HG03575 (cell line): Measurements from ENCODE around the gene MAD1L1.

Source experiments
- ATAC-seq: cut with Tn5 transposase; IDR thresholded peaks from one replicate; pipeline ENCODE4 v1.9.1; 2021; ENCODE audit not compliant: unreplicated experiment, insufficient number of reproducible peaks, low FRiP score; ENCODE audit errors: extremely low read depth

Gene MAD1L1

DNA sequence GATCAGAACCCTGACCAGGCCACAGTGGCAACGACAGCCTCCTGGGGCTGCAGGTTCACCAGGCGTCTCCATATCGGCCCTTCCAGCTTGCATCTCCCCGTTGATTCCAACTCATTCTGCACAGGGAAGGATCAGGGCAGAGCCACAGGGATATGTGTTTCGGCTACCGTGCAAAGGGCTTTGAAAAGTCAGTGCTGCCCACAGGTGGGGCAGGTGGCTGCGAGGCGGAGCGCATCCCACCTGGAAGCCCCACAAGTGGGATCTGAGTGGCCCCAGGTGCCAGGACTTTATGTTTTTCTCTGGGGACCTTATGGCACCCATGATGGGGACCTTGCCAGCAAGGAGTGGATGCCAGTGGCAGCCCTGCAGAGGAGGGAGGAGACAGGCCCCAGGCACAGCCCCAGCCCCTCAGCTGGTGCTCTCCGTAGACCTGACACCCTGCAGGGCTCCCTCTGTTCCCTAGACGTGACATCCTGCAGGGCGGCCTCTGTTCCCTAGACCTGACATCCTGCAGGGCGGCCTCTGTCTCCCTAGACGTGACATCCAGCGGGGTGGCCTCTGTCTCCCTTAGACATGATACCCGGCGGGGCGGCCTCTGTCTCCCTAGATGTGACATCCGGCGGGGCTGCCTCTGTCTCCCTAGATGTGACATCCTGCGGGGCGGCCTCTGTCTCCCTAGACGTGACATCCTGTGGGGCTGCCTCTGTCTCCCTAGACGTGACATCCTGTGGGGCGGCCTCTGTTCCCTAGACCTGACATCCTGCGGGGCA, 373.3 kb downstream of the MAD1L1 start:
- no peak for ATAC-seq

- ATAC-seq = no peak
These were observed 374.1 kb downstream of the MAD1L1 start for GRCh38 chr7:1858435-1859265.

DNA sequence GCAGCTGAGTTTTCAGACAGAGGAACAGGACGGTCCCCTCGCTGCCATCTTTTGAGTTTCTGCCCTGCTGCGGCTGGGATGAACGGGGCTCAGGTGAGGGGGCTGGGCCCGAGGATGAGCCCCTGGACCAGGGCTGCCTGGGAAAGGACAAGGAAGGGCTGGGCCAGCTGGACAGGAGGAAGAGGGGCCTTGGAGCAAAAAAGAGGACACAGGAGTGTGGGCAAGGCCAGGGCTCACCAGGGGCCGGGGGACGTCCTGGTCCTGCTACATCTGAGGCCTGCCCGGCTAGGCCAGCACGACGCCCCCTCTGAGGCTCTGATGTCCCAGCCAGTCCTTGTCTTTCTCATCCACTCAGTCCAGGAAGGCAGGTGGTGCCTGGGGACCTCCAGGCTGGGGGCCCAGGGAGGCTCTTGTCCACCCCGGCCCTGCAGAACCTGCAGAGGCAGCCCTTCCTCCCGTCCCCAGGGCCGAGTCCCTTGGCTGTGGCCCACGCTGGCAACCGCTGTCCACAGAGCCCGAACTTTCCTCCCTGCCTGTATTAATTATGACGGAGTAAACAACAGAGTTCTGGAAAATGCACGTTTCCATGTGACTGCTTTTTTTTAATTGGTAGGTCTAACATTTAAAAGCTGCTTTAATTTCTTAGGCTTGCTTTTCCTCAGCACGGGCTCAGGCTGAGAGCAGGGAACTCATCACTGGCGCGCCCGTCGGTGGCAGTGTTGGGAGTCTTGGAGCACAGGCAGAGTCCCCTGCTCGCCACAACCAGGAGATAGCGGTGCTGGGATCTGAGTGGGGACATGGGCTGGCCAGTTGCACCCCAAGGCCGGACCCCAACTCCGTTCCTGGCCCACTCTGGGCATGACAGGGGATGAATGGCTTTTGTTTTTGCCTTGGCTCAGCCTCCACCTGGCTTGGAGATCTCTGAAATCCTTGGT, 375.0 kb downstream of the MAD1L1 start:
- ATAC-seq = no peak

DNA sequence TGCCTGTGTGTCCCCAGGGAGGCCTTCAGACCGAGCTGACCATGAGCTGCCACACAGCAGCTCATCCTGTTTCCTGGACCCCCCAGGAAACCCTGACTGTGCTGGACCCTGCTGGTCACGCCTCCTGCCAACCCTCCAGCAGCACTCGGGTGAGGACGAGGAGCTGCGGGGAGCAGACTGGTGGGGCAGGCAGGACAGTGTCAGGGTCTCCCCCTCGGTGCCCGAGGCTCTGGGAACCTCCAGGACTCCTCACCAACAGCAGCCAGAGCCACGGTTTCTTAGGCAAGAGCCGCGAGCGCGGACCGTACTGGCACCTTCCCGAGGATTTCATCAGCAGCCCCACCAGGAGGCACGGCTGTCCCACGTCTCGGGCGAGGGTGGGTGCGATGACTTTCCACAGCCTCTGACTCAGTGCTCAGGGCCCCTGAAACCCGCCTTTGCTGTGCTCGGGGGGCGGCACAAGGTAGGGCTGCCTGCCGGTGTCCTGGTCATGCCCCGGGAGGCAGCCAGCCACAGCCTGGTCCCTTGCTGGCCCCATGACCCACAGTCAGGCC, 375.8 kb downstream of the MAD1L1 start:
- ATAC-seq = no peak

DNA sequence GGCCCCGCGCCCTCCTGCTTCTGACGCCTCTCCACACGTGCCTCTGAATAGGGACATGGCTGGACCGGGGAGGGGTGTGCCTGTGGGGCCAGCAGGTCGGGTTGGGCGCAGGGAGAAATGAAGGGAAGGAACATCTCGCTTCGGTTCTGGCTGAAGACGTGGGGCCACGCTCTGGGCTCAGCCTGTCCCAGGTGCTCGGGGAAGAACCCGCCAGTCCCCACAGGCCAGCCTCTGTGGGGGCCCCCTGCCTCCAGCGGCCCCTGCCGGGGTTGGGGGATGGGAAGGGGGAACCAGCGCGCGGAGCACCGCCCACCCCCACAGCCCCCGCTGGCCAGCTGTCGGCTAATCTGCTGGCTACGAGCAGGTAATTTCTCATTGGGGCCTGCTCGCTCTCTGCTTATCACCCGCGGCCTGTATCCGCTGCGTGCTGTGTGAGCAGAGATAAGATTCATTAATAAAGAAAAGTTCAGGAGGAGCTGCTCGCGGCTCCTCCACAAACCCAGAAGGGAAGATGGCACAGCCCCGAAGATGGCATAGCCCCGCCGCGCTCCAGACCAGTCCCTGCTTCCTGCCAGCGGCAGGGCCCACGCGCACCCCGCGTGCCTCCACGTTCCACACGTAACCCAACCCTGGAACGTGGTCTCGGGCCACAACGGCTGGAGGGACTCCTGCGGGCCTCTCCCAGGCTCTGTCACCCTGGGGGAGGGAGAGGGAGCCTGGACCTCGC, 376.4 kb downstream of the MAD1L1 start:
- no peak for ATAC-seq

- no peak for ATAC-seq
These were observed 377.0 kb downstream of the MAD1L1 start for GRCh38 chr7:1855725-1856160.

GRCh38 chr7:1854866-1855724, 377.6 kb downstream of the MAD1L1 start:
- no peak for ATAC-seq

DNA sequence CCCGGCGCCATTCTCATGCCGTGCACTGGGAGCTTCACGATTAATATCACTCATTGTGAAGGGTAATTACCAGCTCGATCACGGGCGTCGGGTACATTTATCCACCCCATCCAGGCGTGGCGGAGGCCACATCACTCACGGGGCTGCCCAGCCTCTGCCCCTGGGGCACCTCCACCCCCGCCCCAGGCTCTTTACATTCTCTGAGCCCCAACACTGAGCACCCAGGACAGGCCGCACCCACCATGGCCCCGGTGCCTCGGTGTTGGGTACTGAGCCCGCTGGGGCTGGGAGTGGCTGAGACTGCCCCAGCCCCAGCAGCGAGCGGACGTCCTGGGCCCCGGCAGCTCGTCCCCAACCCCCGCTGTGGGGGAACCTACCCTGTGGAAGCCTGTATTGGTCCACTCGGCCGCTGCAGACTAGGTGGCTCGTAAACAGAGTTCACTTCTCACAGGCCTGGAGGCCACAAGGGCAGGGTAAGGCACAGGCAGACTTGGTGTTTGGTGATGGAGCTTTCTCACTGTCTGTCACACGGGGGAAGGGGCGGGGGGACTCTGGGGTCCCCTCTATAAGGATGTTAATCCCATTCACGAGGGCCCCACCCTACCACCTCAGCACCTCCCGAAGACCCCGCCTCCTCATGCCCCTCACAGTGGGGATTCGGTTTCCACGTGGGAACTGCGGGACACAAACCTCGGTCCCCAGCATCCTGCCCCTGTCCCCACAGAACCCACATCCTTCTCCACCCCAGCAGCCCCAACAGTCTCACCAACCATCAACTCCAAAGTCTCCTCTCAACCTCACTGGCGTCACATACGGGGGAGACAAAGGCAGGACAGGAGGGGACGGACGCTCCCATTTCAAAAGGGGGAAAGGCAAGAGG, 378.5 kb downstream of the MAD1L1 start:
- no peak for ATAC-seq

DNA sequence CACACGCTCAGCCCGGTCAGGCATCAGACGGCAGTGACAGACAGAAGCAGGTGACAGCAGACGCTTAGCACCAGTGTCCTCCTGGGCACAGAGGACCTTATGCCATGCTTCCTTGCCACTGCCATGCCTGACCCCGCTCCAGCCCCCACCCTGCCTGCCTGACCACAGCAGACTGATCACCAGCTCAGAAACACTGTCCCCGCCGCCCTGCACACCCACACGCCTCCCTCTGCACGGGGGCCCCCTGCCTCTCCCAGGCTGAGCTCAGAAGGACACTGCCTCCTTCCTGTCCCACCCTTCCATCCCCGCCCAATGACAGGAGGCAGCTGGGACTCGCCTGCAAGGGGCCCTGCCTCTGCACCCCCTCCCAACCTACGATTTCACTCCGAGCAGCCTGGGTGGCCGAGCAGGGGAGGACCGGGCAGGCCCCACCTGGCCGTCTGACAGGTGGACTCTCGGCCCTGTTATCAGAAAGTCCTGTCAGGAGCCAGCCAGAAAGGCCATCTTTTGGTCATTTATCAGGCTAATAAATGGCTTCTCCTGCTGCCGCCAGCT, 379.2 kb downstream of the MAD1L1 start:
- no peak for ATAC-seq

DNA sequence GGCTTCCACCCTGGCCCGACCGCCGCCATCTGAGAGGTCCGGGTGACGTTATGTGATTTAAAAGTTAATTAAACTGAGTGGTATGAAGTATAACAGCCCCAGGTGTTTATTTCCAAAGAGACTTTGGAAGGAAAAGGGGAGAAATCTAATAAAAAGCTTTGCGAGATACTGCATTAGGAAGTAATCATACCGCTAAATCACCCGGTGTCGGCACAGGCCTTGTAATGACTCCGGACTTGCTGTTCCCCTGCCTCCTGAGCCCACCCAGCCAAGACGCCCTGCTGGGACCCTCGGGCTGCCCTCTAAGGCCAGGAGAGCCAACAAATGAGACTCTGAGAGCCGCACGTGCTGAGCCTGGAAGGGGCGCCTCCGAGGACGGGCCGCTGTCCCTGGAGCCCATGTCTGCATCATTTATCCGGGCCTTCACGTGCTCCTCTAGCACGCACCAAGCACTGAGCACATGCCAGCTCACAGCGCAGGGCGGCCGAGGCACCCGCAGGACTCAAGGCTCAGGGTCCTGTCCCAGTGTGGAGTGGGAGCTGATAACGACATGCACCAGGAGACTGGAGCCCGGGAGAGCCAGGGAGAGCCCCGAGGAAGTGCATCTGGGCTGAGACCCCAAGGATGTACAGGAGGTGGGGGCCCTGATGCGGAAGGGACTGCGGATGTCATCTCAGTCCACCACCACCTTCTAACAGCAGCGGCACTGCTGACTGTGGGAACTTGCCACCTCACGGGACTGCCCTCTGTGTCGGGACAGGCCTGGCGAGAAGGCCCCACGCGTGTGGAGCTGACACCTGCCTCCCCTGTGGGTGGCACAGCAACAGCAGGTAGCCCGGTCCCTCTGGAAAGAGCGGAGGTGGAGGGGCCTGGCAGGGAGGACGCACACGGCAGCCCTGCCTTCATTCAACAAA, 380.0 kb downstream of the MAD1L1 start:
- ATAC-seq = no peak

DNA sequence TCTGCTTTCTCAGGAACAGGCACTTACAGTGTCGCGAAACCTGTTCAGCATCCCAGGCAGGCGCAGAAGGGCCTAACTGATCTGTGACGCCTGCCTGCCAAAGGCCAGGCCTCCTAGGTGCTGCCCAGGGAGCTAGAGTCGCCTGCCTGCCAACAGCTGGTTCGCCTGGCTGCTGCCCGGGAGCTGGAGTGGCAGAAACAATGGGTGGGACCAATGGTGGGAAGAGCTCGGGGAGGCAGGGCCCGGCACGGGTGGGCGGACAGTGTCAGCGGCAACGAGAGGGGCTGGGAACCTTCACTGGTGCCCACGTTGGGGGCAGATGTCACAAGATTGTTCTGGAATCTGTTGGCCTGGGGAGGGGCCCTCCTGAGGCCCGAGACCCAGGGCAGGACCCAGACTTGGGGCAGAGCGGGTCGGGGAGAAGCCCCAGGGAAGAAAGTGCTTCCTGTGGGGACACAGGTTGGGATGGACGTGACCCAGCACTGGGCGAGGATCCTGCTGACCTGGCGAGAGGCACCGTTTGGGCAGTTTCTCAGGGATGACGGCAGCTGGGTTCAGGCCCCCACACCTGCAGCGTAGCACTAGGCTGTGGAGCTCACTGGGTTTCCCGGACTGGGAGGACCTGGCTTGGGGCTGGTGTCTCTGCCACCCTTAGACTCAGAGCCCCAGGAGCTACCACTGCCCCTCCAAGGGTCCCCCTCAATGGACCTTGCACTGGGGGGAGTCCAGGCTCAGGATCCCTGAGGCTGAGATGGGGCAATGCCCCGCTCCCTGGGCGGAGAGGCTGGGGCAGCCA, 380.8 kb downstream of the MAD1L1 start:
- ATAC-seq = no peak

DNA sequence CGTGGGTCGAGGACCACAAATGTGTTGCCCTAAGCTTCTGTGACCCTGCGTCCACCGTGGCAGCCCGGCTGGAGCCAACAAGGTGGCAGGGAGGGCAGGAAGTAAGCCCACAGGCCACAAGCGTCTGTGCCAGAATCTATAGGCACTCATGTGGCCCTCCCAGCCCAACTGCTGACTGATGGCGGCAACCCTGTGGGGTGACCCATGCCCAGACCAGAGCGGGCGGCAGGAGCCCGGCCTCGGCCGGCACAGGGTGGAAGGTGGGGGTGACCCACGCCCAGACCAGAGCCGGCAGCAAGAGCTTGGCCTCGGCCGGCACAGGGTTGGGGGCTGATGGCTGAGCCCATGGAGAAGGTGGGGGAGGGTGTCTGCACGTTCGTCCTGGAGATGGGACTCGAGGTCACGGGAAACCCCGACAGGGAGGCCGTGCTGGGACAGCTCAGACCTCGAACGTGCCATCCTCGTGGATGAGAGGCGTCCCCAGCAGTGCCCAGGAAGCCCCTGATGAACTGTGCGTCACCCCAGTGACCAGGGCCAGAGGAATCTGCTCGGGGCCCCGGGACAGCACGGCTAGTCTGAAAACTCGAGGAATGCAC, 381.7 kb downstream of the MAD1L1 start:
- no peak for ATAC-seq

GRCh38 chr7:1850111-1850975, 382.4 kb downstream of the MAD1L1 start:
- no peak for ATAC-seq
